Fibroblast of villous mesenchyme (primary cell): Measurements from ENCODE around the gene SIX2. TPM values are rescaled to one million over a fixed set of nuclear protein-coding genes. Genes with fewer than 3 reads are reported as not detected.

ENCODE experiments used
- DNase-seq: peaks from one replicate; pipeline ENCODE4 v3.0.0-alpha.2; 2010; ENCODE audit warnings: low read depth
- H3K4me3 ChIP-seq: 2 replicates; pipeline ENCODE4 v1.5.1; 2011; ENCODE audit warnings: low read depth, mild to moderate bottlenecking, low read length
- total RNA-seq: library from RNA; depleted of rRNA; stranded (reverse); fragments of >200 nt; gene quantifications from 2 replicates; pipeline ENCODE4 v1.2.3, GENCODE V29; 2012
- TF ChIP-seq, protein P1 (sequence below): IDR thresholded peaks from 2 replicates; pipeline ENCODE4 v1.5.1; 2012; ENCODE audit warnings: low read depth, mild to moderate bottlenecking, low read length; ENCODE audit not compliant: insufficient read depth

The SIX2 gene
- total RNA-seq: under 0.01 TPM in 1 of 2 replicates, not detected in the other

DNA sequence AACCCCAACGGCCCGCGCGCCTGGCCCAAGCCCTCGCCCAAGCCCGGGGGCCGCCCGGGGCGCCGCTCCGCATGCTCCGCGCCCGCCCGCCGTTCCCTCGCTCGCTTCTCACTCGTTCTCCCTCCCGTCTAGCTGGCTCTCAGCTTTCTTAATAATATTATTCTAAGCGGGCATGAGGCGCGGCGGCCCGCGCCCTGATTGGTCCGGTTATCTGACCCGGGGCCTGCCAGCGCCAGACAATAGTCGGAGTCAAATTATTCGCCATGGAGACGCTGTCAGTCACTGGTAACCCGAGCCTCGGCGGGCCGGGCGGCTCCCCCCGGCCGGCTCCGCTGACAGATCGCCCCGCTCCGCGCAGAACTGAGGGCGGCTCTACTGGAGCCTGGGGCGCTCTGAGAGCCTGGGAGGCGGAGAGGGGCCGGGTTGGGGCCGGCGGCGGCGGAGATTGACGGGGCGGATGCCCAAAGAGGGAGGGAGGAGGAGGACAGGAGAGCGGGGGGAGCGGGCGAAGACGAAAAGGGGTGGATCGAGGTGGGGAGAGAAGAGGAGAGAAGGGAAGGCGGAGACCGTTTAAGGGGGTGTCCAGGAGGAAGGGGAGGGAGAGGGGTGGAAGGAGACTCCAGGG, at the start of gene SIX2:
Gene SIX2, minus strand, starts transcription at position 150 of the 625 bp plus-strand sequence. CDS start 342 bp downstream, outside the sequence.
- TF ChIP-seq, protein P1, sequence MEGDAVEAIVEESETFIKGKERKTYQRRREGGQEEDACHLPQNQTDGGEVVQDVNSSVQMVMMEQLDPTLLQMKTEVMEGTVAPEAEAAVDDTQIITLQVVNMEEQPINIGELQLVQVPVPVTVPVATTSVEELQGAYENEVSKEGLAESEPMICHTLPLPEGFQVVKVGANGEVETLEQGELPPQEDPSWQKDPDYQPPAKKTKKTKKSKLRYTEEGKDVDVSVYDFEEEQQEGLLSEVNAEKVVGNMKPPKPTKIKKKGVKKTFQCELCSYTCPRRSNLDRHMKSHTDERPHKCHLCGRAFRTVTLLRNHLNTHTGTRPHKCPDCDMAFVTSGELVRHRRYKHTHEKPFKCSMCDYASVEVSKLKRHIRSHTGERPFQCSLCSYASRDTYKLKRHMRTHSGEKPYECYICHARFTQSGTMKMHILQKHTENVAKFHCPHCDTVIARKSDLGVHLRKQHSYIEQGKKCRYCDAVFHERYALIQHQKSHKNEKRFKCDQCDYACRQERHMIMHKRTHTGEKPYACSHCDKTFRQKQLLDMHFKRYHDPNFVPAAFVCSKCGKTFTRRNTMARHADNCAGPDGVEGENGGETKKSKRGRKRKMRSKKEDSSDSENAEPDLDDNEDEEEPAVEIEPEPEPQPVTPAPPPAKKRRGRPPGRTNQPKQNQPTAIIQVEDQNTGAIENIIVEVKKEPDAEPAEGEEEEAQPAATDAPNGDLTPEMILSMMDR: no peak
- H3K4me3 ChIP-seq: peak within 1 kb of the TSS; percentile 56
- peak; percentile 94 for DNase-seq

DNA sequence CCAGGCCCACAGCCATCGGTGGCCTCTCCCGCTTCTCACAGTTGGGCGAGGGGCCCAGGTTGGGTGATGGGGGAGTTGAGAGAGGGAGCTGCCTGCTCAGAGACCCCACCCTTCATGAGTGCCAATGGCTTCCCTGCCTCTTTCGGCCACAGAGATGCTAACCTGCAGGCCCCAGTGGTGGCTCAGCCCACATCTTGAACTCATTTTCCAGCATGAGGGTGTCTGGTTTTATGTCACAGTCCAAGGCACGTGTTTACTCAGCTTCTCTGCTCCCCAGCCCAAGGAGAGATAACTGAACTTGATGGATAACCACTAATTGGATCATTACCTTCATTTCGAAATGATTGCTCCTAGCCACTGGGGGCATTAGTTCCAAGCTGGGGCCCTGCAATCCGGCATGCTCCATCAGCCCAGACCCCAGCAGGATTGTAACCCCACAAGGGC, 45.9 kb upstream of the SIX2 start:
- no peak overlapping the region for H3K4me3 ChIP-seq
- TF ChIP-seq, protein P1: no peak
- no peak for DNase-seq

DNA sequence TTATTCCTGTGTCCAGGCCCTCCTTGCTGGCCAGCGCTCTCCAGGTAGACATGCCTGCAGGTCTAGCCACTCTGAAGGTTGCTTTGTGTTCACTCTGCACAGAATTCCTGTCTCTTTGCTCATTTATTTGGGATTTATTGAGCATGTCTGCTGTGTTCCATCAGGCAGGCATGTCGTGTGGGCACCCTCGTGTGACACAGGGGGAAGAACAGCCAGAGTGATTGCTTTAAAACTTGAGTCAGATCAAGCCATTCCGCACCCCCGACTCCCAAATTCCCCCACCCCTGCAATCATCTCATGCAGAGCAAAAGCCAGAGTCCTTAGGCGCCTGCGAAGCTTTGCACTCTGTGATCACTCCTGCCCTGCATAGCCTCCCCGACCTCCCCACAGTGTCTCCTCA, 44.7 kb upstream of the SIX2 start:
- H3K4me3 ChIP-seq: no peak overlapping the region
- TF ChIP-seq, protein P1: no peak
- no peak for DNase-seq

DNA sequence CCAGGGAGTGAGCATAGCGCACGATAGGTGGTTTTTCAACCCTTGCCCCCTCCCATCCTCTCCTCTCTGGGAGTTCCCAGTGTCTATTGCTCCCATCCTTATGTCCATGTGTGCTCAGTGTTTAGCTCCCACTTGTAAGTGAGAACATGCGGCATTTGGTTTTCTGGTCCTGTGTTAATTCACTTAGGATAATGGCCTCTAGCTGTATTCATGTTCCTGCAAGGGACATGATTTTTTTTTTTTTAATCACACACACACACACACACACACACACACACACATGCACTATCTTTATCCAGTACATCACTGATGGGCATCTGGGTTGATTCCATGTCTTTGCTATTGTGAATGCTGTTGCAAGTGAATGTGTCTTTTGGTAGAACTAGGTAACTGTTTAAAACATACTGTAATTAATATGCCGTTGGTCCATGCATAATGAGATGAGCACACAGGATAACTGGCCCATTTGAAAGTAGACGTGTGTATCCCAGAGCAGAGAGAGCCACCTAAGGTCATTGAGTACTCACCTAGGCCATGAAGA, 43.2 kb upstream of the SIX2 start:
- TF ChIP-seq, protein P1: no peak
- no peak for DNase-seq
- H3K4me3 ChIP-seq: no peak overlapping the region

DNA sequence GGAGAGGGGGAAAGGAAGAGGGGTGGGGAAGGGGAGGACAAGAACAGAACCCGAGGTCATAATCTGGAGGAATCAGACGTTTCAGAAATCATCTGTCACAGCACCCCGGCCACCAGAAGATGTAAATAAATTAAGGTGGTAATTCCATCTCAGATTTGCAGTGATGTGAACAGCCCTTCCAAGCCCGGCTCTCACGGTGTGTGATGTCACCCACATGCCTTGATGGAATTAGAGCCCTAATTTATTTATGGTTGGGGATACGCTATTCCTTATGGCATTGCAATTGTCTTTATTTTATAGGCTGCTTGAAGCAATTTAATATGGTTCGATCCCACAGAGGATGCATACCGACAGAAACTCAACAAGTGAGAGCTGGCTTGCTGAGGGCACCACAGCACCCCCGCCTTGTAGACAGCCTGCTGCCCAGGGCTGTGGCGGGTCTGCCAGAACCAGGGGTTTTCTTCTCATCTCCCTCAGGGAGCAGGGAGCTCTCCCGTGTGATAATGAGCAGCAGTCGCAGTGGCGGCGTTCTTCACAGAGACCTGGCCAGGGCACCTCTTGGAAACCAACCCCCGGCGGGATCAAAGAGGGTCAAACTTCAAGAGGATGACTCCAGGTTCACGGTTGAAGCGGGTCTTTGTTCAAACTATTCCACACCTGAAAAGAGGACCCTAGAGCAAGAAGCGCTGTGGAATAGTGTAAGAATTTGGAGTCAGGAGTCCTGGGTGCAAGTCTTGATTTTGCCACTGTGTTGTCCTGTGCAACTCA, 40.5 kb upstream of the SIX2 start:
- H3K4me3 ChIP-seq: no peak overlapping the region
- DNase-seq: no peak
- TF ChIP-seq, protein P1: no peak

DNA sequence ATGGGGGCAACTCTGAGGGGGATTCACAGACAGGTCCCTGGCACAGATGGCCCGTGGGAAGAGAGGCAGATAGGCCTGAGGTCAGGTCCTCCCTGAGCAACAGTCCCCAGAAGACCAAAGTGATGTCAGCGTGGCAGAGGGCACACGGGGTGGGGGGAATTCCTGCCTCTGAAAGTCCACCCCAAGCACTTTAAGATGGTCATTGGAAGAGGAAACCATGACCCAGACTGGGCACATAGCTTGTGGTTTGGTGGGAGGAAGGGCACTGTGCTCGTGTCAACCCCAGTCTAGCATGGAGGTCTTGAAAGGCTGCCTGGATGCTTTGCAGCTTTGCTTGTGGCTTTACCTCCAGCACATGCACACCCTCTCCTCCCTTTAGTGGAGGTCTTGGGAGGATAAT, 38.0 kb upstream of the SIX2 start:
- DNase-seq: no peak
- TF ChIP-seq, protein P1: no peak
- no peak overlapping the region for H3K4me3 ChIP-seq
